Cardiac fibroblast (primary cell): ENCODE measurements around the gene LYL1.
A peak's percentile ranks its signal among the peaks of the same experiment; 100 is the strongest.

Experiments
- DNase-seq, 2 donors: peaks; one replicate each; pipeline versions ENCODE4 v3.0.0 to v3.0.0-alpha.2; 2010; ENCODE audit warnings: low read depth in 2 of 2
- H3K4me3 ChIP-seq, 2 donors: replicated peaks in 1 of 2; 1 replicate in 1 of 2; 2 replicates in 1 of 2; pipeline ENCODE4 v1.5.1; 2011; ENCODE audit warnings: low read depth in 2 of 2, low read length in 2 of 2, mild to moderate bottlenecking in 2 of 2, moderate library complexity in 1 of 2
- CTCF ChIP-seq: IDR thresholded peaks from one replicate; pipeline ENCODE4 v1.5.1; 2011; ENCODE audit warnings: low read depth, mild to moderate bottlenecking, low read length, inconsistent platforms

Gene LYL1

DNA sequence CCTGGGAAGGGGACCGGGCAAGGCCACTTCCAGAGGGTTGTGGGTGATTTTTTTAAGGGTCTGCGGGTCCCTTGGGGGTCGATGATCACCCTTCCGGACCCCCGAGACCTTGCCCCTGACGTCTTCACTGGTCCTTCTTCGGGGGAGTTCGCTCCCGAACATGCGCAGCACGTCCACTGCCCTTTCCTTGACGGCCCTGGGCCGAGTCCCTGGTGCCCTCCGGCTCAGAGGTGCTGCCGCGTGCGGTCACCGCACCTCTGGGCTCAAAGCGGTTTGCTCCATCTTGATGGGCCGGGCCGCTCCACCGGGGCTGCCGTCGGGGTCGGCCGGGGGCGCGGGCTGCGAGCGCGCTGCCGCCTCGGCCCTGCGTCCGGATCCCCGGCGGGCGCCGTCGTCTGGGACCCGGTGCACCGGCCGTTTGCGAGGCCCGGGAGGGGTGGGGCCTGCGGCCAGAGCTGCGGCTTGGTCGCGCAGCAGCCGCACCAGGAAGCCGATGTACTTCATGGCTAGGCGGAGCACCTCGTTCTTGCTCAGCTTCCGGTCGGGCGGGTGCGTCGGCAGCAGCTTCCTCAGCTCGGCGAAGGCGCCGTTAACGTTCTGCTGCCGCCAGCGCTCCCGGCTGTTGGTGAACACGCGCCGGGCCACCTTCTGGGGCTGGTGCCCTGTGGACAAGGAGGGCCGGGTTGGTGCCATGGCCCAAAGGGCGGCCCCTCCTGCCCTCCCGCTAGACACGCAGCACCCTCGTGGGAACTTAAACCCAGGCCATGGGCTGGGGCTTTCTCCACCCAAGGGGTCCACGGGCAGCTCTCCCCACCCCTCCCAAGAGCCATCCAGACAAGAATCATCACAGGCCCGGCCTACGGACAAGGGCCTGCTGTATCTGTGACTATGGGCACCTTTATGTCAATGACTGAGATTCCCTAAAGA, 3.3 kb downstream of the LYL1 start:
- DNase-seq: peak; percentile 62 to 64
- TF ChIP-seq CTCF: no peak
- H3K4me3 ChIP-seq: peak overlapping the region in 1 of 2 donors; percentile 10

DNA sequence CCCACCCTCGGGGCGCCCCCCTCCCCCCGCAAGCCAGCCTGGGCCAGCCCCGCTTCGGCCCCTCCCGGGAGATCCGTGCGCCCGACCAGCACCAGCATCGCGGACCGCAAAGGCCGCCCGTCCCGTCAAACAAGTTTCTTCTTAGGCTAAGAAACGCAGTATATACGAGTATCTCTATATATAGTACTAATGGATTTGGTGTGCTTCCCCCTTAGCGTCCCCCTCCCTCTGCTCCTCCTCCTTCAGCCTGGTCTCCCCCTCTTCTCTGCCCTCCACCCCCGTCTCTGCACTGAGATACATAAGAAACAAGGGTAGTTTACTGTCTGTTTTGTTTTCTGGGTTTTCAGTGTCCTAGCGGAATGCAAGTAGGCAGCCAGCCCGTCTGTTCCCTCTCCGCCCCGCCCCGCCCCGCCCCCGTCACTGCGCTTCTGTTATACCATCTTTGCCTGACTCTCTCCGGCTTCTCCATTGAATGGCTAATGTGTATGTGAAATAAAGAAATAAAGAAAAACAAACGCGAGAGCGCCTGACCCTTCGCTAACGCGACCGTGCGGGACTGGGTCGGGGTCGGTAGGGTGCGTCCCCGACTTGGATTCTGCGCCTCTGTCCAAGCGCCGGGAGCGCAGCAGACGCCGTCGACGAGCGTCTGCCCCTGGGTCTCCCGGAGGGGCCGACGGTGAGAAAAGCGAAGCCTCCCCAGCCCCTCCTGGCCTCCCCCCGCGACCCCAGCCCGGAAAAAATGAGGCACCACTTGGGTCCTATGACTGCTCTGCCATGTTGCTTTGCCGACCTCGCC, 4.2 kb downstream of the LYL1 start:
- peak; percentile 65 to 73 for DNase-seq
- no peak for TF ChIP-seq CTCF
- H3K4me3 ChIP-seq: peak overlapping the region in 1 of 2 donors; percentile 28

DNA sequence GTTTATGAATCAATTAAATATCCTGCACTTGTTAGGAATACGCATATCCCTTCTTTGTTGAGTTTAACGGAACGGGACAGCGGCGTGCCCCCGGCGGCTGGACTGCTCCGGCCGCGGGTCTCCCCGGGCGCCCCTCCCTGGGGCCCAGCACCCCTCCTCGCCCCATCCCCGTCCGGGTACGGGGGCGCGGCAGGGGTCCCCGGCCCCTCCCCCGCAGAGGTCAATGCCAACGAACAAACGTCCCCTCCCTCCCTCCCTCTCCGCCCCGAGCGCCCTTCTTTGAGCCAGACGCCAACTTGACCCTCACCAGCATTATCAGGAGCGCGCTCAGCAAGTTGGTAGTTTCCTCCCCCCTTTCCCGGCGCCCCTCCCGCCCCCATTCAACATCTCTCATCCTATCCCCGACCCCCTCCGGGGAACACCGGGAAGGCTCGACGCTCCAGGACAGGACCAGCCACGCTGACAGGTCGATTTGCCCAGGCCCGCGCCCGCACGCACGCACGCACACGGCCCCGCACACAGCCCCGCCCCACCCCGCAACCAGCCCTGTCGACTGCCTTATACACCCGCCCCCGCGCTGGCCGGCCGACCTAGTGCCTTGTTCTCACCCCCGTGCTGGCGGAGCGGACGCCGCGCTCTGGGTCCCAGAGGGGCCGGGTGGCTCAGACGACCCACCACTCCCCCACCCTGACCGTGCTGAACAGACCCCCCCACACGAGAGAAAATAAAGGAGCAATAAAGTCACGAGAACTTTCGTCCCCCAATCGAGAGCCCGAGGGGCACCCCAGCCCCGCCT, 5.0 kb downstream of the LYL1 start:
- TF ChIP-seq CTCF: no peak
- DNase-seq: no peak
- peak overlapping the region in 1 of 2 donors; percentile 18 for H3K4me3 ChIP-seq

GRCh38 chr19:13097033-13097462, 5.6 kb downstream of the LYL1 start:
- DNase-seq: no peak
- TF ChIP-seq CTCF: no peak
- H3K4me3 ChIP-seq: no peak overlapping the region

DNA sequence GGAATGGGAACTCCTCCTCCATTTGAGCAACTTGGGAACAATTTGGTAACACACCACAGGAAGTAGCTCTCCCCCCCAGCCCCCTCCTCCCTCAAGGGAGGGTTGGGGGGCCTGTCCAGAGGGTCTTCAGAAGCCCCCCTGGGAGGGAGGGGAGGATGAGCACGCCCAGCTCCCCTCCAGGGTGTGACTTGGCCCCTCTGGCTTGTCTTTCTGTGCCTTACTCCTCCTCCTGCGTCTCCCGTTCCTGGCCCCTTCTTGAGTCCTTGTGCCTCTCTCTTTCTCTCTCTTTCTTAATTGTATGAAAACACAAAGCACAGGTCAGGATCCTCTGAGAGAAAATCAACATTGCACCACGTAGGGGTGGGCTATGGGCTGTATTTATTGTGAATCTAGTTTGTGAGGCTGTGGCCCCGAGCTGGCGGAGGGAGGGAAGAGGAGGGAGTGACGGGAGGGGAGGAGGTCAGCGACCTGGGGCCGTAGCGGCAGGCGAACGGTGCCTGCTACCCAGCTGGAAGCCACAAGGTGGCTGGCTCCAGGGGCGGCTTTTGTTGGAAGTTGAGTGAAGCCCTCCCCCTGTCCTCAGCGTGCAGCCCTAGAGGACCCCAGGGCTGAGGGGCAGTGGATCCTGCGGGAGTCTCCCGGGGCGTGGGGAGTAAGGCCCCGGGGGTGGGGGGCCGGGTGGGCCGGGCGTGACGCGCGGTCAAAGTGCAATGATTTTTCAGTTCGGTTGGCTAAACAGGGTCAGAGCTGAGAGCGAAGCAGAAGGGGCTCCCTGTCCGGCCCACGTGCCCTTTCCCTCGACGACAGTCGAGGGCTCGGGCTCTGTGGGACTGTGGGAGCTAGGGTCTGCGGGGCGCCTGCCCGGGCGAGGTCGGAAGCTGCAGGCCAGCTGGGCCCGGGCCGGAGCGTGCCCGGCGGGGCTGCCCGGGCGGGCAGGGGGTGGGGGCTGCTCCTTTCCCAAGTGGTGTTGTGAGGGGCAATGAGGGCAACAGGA, 6.4 kb downstream of the LYL1 start:
- no peak for TF ChIP-seq CTCF
- DNase-seq: no peak
- H3K4me3 ChIP-seq: no peak overlapping the region
